Measurements from ENCODE around the gene MASP2. TPM values are rescaled to one million over a fixed set of nuclear protein-coding genes. Genes with fewer than 3 reads are reported as not detected.
A peak's percentile ranks its signal among the peaks of the same experiment; 100 is the strongest.
"Not testable (repeated sequence)": the region's sequence is repeated elsewhere in the genome, so short reads cannot be mapped to it uniquely, and the experiment has no call there.

The MASP2 gene
- total RNA-seq (under 1 TPM; 0.18 to 0.20 TPM), polyA plus RNA-seq (not detected)

- H3K4me3 Mint-ChIP-seq, result no peak within 1 kb of the TSS
- no peaks in the 10 kb centered on the region for H3K36me3 Mint-ChIP-seq
- H3K9me3 ChIP-seq (ENCODE audit: low read length), result no peaks in the 10 kb centered on the region
- no peaks in the 10 kb centered on the region for H3K9me3 Mint-ChIP-seq
- no peak within 1 kb of the TSS for H3K27ac ChIP-seq (ENCODE audit: low read depth, low read length)
- H3K27me3 Mint-ChIP-seq, result no peaks in the 10 kb centered on the region
- H3K4me3 ChIP-seq (ENCODE audit: low read length), result no peak within 1 kb of the TSS
- no peaks in the 10 kb centered on the region for H3K27me3 ChIP-seq (ENCODE audit: insufficient read depth, low read length, poor library complexity, severe bottlenecking)
- H3K27ac Mint-ChIP-seq, result peak within 1 kb of the TSS in 1 of 8 donors; percentile 83
- POLR2A ChIA-PET, result no interaction called here
- no peaks in the 10 kb centered on the region for H3K4me1 ChIP-seq (ENCODE audit: insufficient read depth, low read length)
- no peaks in the 10 kb centered on the region for H3K36me3 ChIP-seq (ENCODE audit: insufficient read depth, low read length)
- H3K4me1 Mint-ChIP-seq, result peaks cover 0 to 3% (median 0%) of the 10 kb centered on the region in 3 donors
- CTCF ChIA-PET, result interaction anchor here (1.7 to 2.4 kb wide), 2 partner anchors 9 to 10 kb away, joined by 4 to 10 read pairs; no protein-coding TSS in a partner anchor
- DNase-seq, result no peak
Observed at GRCh38 chr1:11046625-11047365, at the start of gene MASP2. Gene MASP2 (minus strand): TSS chr1:11047239. CDS start chr1:11047207, 32 bp downstream.

- POLR2A ChIA-PET; H3K4me3 ChIP-seq (ENCODE audit: low read length); H3K9me3 ChIP-seq (ENCODE audit: low read length); H3K27ac Mint-ChIP-seq; H3K4me3 Mint-ChIP-seq; H3K27ac ChIP-seq (ENCODE audit: low read depth, low read length); H3K9me3 Mint-ChIP-seq; H3K4me1 Mint-ChIP-seq; DNase-seq; H3K27me3 ChIP-seq (ENCODE audit: insufficient read depth, low read length, poor library complexity, severe bottlenecking); CTCF ChIA-PET; H3K27me3 Mint-ChIP-seq; H3K4me1 ChIP-seq (ENCODE audit: insufficient read depth, low read length): not testable (repeated sequence)
- peaks cover 16 to 69% (median 18%) of the 10 kb centered on the region in 3 donors for H3K36me3 Mint-ChIP-seq
- peaks cover 50% of the 10 kb centered on the region for H3K36me3 ChIP-seq (ENCODE audit: insufficient read depth, low read length)
Observed at GRCh38 chr1:11083784-11084183, 36.7 kb upstream of the MASP2 start.

- H3K4me1 ChIP-seq (ENCODE audit: insufficient read depth, low read length), result no peaks in the 10 kb centered on the region
Observed at GRCh38 chr1:11080931-11081330, 33.9 kb upstream of the MASP2 start.

GRCh38 chr1:11078631-11079030, 31.6 kb upstream of the MASP2 start:
- H3K27ac ChIP-seq (ENCODE audit: low read depth, low read length), result no peak overlapping the region
- Mint-ChIP-seq H3K9me3 (no peaks in the 10 kb centered on the region), H3K4me3 (no peak overlapping the region), H3K27ac (peak overlapping the region in 2 of 8 donors; percentile 74 to 92), H3K27me3 (no peaks in the 10 kb centered on the region), H3K4me1 (no peaks in the 10 kb centered on the region), H3K36me3 (peaks cover 7 to 79% (median 17%) of the 10 kb centered on the region in 3 donors)
- no peaks in the 10 kb centered on the region for H3K27me3 ChIP-seq (ENCODE audit: insufficient read depth, low read length, poor library complexity, severe bottlenecking)
- CTCF ChIA-PET, result interaction anchor here (1.2 kb wide), 1 partner anchor 41 kb away, joined by 3 read pairs; no protein-coding TSS in a partner anchor
- DNase-seq, result no peak
- H3K9me3 ChIP-seq (ENCODE audit: low read length), result no peaks in the 10 kb centered on the region
- POLR2A ChIA-PET, result no interaction called here
- no peak overlapping the region for H3K4me3 ChIP-seq (ENCODE audit: low read length)
- H3K4me1 ChIP-seq (ENCODE audit: insufficient read depth, low read length), result no peaks in the 10 kb centered on the region
- peaks cover 71% of the 10 kb centered on the region for H3K36me3 ChIP-seq (ENCODE audit: insufficient read depth, low read length)

More at GRCh38 chr1:11080931-11081330, 33.9 kb upstream of the MASP2 start:
- H3K36me3 Mint-ChIP-seq, result peaks cover 4 to 68% (median 15%) of the 10 kb centered on the region in 3 donors
- POLR2A ChIA-PET, result no interaction called here
- no peak overlapping the region for H3K4me3 ChIP-seq (ENCODE audit: low read length)
- H3K4me3 Mint-ChIP-seq, result no peak overlapping the region
- H3K27ac ChIP-seq (ENCODE audit: low read depth, low read length), result no peak overlapping the region
- H3K27me3 ChIP-seq (ENCODE audit: insufficient read depth, low read length, poor library complexity, severe bottlenecking), result no peaks in the 10 kb centered on the region
- no peaks in the 10 kb centered on the region for H3K9me3 ChIP-seq (ENCODE audit: low read length)
- DNase-seq, result no peak
- H3K27me3 Mint-ChIP-seq, result no peaks in the 10 kb centered on the region
- H3K36me3 ChIP-seq (ENCODE audit: insufficient read depth, low read length), result peaks cover 51% of the 10 kb centered on the region
- CTCF ChIA-PET, result no interaction called here
- no peak overlapping the region for H3K27ac Mint-ChIP-seq
- no peaks in the 10 kb centered on the region for H3K4me1 Mint-ChIP-seq
- H3K9me3 Mint-ChIP-seq, result no peaks in the 10 kb centered on the region

- H3K4me1 ChIP-seq (ENCODE audit: insufficient read depth, low read length); H3K9me3 Mint-ChIP-seq; DNase-seq; H3K27ac Mint-ChIP-seq; H3K27ac ChIP-seq (ENCODE audit: low read depth, low read length); H3K27me3 ChIP-seq (ENCODE audit: insufficient read depth, low read length, poor library complexity, severe bottlenecking); H3K4me3 ChIP-seq (ENCODE audit: low read length); POLR2A ChIA-PET; H3K4me1 Mint-ChIP-seq; H3K27me3 Mint-ChIP-seq; H3K4me3 Mint-ChIP-seq; H3K9me3 ChIP-seq (ENCODE audit: low read length): not testable (repeated sequence)
- CTCF ChIA-PET, result interaction anchor here (0.7 to 1.3 kb wide), 2 partner anchors 13 to 27 kb away, joined by 3 read pairs; partner anchors contain the start of gene SRM
- peaks cover 3 to 89% (median 17%) of the 10 kb centered on the region in 3 donors for H3K36me3 Mint-ChIP-seq
- peaks cover 78% of the 10 kb centered on the region for H3K36me3 ChIP-seq (ENCODE audit: insufficient read depth, low read length)
Observed at GRCh38 chr1:11073398-11073797, 26.4 kb upstream of the MASP2 start.

GRCh38 chr1:11072216-11072917, 25.3 kb upstream of the MASP2 start:
- CTCF ChIA-PET, result interaction anchor here (1.3 kb wide), 1 partner anchor 12 kb away, joined by 3 read pairs; the partner anchor contains the start of gene SRM
- Histone ChIP-seq H3K36me3 (ENCODE audit: insufficient read depth, low read length) (peaks cover 83% of the 10 kb centered on the region), H3K9me3 (ENCODE audit: low read length) (no peaks in the 10 kb centered on the region), H3K27me3 (ENCODE audit: insufficient read depth, low read length, poor library complexity, severe bottlenecking) (no peaks in the 10 kb centered on the region), H3K4me3 (ENCODE audit: low read length) (no peak overlapping the region), H3K4me1 (ENCODE audit: insufficient read depth, low read length) (no peaks in the 10 kb centered on the region), H3K27ac (ENCODE audit: low read depth, low read length) (no peak overlapping the region)
- DNase-seq, result no peak
- Mint-ChIP-seq H3K4me1 (peaks cover 0 to 2% (median 0%) of the 10 kb centered on the region in 3 donors), H3K36me3 (peaks cover 3 to 92% (median 15%) of the 10 kb centered on the region in 3 donors), H3K27ac (peak overlapping the region in 3 of 8 donors; percentile 17 to 50 (median 48)), H3K4me3 (no peak overlapping the region), H3K9me3 (no peaks in the 10 kb centered on the region), H3K27me3 (no peaks in the 10 kb centered on the region)
- POLR2A ChIA-PET, result interaction anchor here (0.6 kb wide), 1 partner anchor 11 kb away, joined by 3 read pairs; no protein-coding TSS in a partner anchor

GRCh38 chr1:11071463-11072215, 24.6 kb upstream of the MASP2 start:
- H3K9me3 ChIP-seq (ENCODE audit: low read length), result no peaks in the 10 kb centered on the region
- H3K36me3 ChIP-seq (ENCODE audit: insufficient read depth, low read length), result peaks cover 79% of the 10 kb centered on the region
- Mint-ChIP-seq H3K27me3 (no peaks in the 10 kb centered on the region), H3K4me1 (peaks cover 0 to 2% (median 0%) of the 10 kb centered on the region in 3 donors), H3K36me3 (peaks cover 3 to 91% (median 16%) of the 10 kb centered on the region in 3 donors), H3K9me3 (no peaks in the 10 kb centered on the region), H3K4me3 (no peak overlapping the region), H3K27ac (peak overlapping the region in 3 of 8 donors; percentile 39 to 80 (median 79))
- DNase-seq, result no peak
- CTCF ChIA-PET, result interaction anchor here (2.1 to 2.8 kb wide), 2 partner anchors 11 to 34 kb away, joined by 7 to 11 read pairs; partner anchors contain the start of gene SRM
- no peak overlapping the region for H3K27ac ChIP-seq (ENCODE audit: low read depth, low read length)
- no peaks in the 10 kb centered on the region for H3K4me1 ChIP-seq (ENCODE audit: insufficient read depth, low read length)
- POLR2A ChIA-PET, result no interaction called here
- H3K4me3 ChIP-seq (ENCODE audit: low read length), result no peak overlapping the region
- no peaks in the 10 kb centered on the region for H3K27me3 ChIP-seq (ENCODE audit: insufficient read depth, low read length, poor library complexity, severe bottlenecking)
